SU-DHL-6 (cell line): ENCODE results near the gene RABEPK.

ENCODE experiments used
- CTCF ChIP-seq: fragments of 200-600 bp; sonication (generic); IDR thresholded peaks from one replicate; pipeline ENCODE4 v1.5.1; 2017; ENCODE audit warnings: antibody characterized with exemption, mild to moderate bottlenecking, low read length, moderate library complexity; ENCODE audit not compliant: insufficient read depth, poor library complexity, severe bottlenecking
- EZH2phosphoT487 ChIP-seq: fragments of 200-600 bp; sonication (generic), shearing (Covaris generic); conservative IDR thresholded peaks from 2 replicates; pipeline ENCODE4 v1.6.1; 2018; ENCODE audit warnings: mild to moderate bottlenecking, antibody characterized with exemption, low read length, moderate library complexity, mixed read lengths

- TF ChIP-seq CTCF (no peak), EZH2phosphoT487 (no peak)
Observed at GRCh38 chr9:125227761-125228160, 27.4 kb downstream of the RABEPK start.
